GM12878 (cell line): ENCODE data around the gene H1-8.

Experiments used
- CREM ChIP-seq: IDR thresholded peaks from 2 replicates; pipeline ENCODE4 v1.6.1; 2014; ENCODE audit warnings: antibody characterized with exemption, low read depth
- CTCF ChIP-seq, 3 experiments: IDR thresholded peaks in 2 of 3; conservative IDR thresholded peaks in 1 of 3; 2 replicates each; pipeline ENCODE4 v1.5.1; 2011; ENCODE audit warnings: low read depth in 3 of 3, low read length in 3 of 3, mild to moderate bottlenecking in 3 of 3, control low read depth in 2 of 3, moderate library complexity in 2 of 3, inconsistent platforms in 1 of 3, mixed read lengths in 1 of 3; ENCODE audit not compliant: control insufficient read depth in 2 of 3, insufficient read depth in 1 of 3; ENCODE audit errors: extremely low read depth in 1 of 3
- EZH2 ChIP-seq: IDR thresholded peaks from 2 replicates; pipeline ENCODE4 v1.6.1; 2012; ENCODE audit warnings: low read depth, mild to moderate bottlenecking, control low read depth, inconsistent platforms, low read length, borderline replicate concordance; ENCODE audit not compliant: control insufficient read depth
- HDGF ChIP-seq: fragments of 450-650 bp; IDR thresholded peaks from 2 replicates; pipeline ENCODE4 v1.6.1; 2016; ENCODE audit warnings: antibody characterized with exemption
- SIX5 ChIP-seq: IDR thresholded peaks from 2 replicates; pipeline ENCODE4 v1.6.1; 2011; ENCODE audit warnings: mild to moderate bottlenecking, low read depth, low read length, moderate library complexity; ENCODE audit not compliant: severe bottlenecking
- SREBF1 ChIP-seq: IDR thresholded peaks from 2 replicates; pipeline ENCODE4 v1.6.1; 2012; ENCODE audit warnings: mild to moderate bottlenecking, low read length

GRCh38 chr3:129539206-129539605 lies 3.8 kb upstream of the H1-8 start:
- TF ChIP-seq EZH2 = no peak
- TF ChIP-seq SREBF1 = no peak
- TF ChIP-seq HDGF = no peak
- TF ChIP-seq CTCF (IDR thresholded peaks at IDR 0.05 in 2 of 3, conservative IDR thresholded peaks at IDR 0.05 in 1 of 3; ENCODE audit: control insufficient read depth in 2 of 3, extremely low read depth in 1 of 3, insufficient read depth in 1 of 3, low read depth in 3 of 3, low read length in 3 of 3) = no peak
- no peak for TF ChIP-seq SIX5
- no peak for TF ChIP-seq CREM
